Neural crest cell (in vitro differentiated cells): ENCODE measurements around the gene SRGAP3. TPM values are rescaled to one million over a fixed set of nuclear protein-coding genes. Genes with fewer than 3 reads are reported as not detected.

Experiments
- DNase-seq: peaks from one replicate; pipeline ENCODE4 v3.0.0; 2021; ENCODE audit warnings: low read depth, mixed read lengths, low spot score
- H3K27ac Mint-ChIP-seq: one replicate; pipeline ENCODE4 v1.8.0; 2021; ENCODE audit warnings: mild to moderate bottlenecking, mixed read lengths; ENCODE audit not compliant: unreplicated experiment
- H3K27me3 Mint-ChIP-seq: 2 replicates; pipeline ENCODE4 v1.8.0; 2021; ENCODE audit warnings: low read depth, mild to moderate bottlenecking, mixed read lengths
- H3K36me3 Mint-ChIP-seq: 2 replicates; pipeline ENCODE4 v1.8.0; 2021; ENCODE audit warnings: low read depth, mild to moderate bottlenecking, mixed read lengths
- H3K4me1 Mint-ChIP-seq: 2 replicates; pipeline ENCODE4 v1.8.0; 2021; ENCODE audit warnings: mixed read lengths
- H3K4me3 Mint-ChIP-seq: one replicate; pipeline ENCODE4 v1.8.0; 2021; ENCODE audit warnings: mild to moderate bottlenecking, mixed read lengths
- H3K9me3 Mint-ChIP-seq: 2 replicates; pipeline ENCODE4 v1.8.0; 2021; ENCODE audit warnings: mixed read lengths
- total RNA-seq: library from RNA; stranded (reverse); gene quantifications from 2 replicates; pipeline ENCODE4 v1.2.1, GENCODE V29; 2021
- TF ChIP-seq, protein P1 (sequence below): fragments of 200-600 bp; sonication (generic); conservative IDR thresholded peaks from 2 replicates; pipeline ENCODE4 v1.5.0; 2021; ENCODE audit warnings: antibody characterized with exemption, mild to moderate bottlenecking

Gene SRGAP3
- total RNA-seq, 1 donor from 2014 or later, result 58.4 TPM

DNA sequence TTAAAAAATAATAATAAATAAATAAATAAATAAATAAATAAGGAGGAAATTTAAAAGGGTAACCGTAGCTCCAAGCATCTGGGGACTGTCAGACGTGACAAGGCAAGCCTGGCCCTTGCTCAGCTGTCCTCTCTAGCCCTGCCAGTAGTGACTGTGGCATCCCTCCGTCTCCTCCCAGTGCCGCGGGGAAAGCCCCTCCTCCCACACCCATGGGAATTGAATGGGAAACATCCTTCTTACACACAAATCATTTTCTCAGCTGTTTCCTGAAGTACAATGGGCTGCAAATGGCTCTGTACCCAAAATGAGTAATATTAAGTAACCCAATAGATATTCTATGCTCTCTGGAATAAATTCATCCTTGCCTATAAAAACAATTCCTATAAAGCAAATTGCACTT is 184.6 kb downstream of the SRGAP3 start:
- peaks cover 11% of the 10 kb centered on the region for H3K4me1 Mint-ChIP-seq
- H3K27me3 Mint-ChIP-seq, result no peaks in the 10 kb centered on the region
- H3K36me3 Mint-ChIP-seq, result peaks cover 23% of the 10 kb centered on the region
- no peak for DNase-seq
- no peak overlapping the region for H3K27ac Mint-ChIP-seq
- TF ChIP-seq, protein P1, sequence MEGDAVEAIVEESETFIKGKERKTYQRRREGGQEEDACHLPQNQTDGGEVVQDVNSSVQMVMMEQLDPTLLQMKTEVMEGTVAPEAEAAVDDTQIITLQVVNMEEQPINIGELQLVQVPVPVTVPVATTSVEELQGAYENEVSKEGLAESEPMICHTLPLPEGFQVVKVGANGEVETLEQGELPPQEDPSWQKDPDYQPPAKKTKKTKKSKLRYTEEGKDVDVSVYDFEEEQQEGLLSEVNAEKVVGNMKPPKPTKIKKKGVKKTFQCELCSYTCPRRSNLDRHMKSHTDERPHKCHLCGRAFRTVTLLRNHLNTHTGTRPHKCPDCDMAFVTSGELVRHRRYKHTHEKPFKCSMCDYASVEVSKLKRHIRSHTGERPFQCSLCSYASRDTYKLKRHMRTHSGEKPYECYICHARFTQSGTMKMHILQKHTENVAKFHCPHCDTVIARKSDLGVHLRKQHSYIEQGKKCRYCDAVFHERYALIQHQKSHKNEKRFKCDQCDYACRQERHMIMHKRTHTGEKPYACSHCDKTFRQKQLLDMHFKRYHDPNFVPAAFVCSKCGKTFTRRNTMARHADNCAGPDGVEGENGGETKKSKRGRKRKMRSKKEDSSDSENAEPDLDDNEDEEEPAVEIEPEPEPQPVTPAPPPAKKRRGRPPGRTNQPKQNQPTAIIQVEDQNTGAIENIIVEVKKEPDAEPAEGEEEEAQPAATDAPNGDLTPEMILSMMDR, result no peak
- no peak overlapping the region for H3K4me3 Mint-ChIP-seq
- no peaks in the 10 kb centered on the region for H3K9me3 Mint-ChIP-seq

DNA sequence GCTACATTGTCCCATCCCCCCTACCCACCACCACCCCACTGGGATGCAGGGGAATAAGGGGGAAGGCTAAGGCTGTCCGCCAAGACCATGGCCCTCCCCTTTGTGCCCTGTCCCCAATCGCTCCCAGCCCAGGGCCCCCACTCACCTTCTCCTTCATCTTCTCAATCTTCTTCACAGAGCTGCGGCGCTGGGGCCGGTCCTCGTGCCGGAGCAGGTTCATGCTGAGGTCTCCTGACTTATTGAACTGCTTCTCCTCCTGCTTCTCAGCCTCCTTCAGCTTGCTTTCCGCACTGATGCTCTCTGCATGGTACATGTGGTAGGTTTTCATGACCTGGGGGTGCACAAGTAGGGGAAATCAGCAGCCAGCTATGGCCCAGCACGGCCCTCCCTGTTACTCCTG is 185.2 kb downstream of the SRGAP3 start:
- Mint-ChIP-seq H3K27ac (no peak overlapping the region), H3K27me3 (no peaks in the 10 kb centered on the region), H3K4me1 (peaks cover 11% of the 10 kb centered on the region), H3K36me3 (peaks cover 23% of the 10 kb centered on the region), H3K9me3 (no peaks in the 10 kb centered on the region), H3K4me3 (no peak overlapping the region)
- no peak for DNase-seq
- TF ChIP-seq, protein P1, result no peak

DNA sequence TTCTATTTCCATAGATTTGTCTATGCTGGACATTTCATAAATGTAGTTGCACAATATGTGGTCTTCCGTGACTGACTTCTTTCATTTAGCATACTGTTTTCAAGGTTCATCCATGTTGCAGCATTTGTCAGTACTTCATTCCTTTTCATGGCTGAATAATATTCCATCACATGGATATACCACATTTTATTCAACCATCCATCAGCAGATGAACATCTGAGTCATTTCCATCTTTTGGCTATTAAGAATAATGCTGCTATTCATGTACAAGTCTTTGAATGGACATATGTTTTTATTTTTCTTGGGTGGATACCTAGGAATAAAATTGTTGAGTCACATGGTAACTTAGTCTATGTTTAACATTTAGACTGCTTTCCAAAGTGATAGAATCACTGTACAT is 186.9 kb downstream of the SRGAP3 start:
- Mint-ChIP-seq H3K27ac (no peak overlapping the region), H3K4me1 (peaks cover 16% of the 10 kb centered on the region), H3K27me3 (no peaks in the 10 kb centered on the region), H3K4me3 (no peak overlapping the region), H3K9me3 (no peaks in the 10 kb centered on the region), H3K36me3 (peaks cover 28% of the 10 kb centered on the region)
- TF ChIP-seq, protein P1, result no peak
- DNase-seq, result no peak

DNA sequence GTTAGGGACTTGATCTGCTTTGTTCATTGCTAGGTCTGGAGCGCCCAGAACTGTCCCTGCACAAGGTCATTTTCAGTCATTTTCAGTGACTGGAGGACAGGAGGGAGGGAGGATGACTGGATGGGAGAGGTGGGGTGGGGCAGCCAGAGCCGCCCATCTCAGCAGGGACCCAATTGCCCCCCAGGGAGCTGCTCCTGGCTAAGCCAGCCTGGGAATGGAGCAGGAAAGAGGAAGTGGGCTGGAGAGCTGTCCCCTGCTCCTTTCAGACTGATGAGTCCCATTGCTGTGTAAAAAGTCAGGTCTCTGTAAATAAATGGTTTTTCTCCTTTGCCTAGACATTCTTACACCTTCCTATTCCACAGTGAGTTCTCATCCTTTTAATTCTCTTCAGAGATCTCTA is 187.8 kb downstream of the SRGAP3 start:
- Mint-ChIP-seq H3K27ac (no peak overlapping the region), H3K4me1 (peaks cover 24% of the 10 kb centered on the region), H3K9me3 (no peaks in the 10 kb centered on the region), H3K4me3 (no peak overlapping the region), H3K36me3 (peaks cover 28% of the 10 kb centered on the region), H3K27me3 (no peaks in the 10 kb centered on the region)
- no peak for DNase-seq
- TF ChIP-seq, protein P1, result no peak

DNA sequence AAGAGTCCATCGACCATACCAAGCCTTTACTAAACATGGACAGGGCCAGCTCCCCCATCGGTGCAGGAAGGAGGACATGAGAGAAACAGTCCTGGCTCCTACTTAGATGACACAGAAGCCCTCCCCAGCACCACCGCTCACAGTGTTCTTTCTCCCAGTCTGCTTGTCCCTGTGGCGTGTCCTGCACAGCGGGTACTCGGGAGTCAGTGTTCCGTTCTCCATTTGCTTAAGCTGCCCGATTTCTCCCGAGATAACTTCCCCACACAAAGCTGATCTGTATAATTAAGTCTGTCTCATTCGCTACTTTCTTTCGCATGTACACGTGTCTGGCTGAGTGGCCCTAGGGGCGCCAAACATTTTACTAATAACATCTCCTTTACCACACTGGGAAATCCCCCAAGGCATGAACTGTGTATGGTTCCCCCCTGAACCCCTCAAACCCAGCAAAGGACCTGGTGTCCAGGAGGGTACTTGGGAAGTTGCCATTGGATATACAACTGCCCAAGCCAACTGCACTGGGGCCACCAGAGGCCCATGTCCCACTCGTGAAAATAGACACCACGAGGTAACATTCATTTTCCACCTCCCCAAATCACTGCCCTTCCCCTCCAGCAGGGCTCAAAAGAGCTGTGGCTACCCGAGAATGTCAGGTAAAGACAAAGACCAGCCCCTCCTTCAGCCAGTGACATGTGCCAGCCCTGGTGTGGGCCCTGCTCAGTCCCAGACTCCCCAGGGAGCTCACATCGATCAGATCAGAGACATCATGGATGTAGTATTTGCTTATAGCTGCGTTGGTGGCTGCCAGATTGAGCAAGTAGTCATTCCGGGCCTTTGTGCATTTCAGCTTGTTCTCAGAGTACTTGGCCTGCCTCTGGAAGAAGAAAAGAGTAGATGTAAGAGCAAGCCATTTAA is 189.7 kb downstream of the SRGAP3 start:
- Mint-ChIP-seq H3K4me1 (peaks cover 25% of the 10 kb centered on the region), H3K4me3 (peak overlapping the region; percentile 6), H3K36me3 (peaks cover 40% of the 10 kb centered on the region), H3K27ac (peak overlapping the region; percentile 70), H3K27me3 (no peaks in the 10 kb centered on the region), H3K9me3 (no peaks in the 10 kb centered on the region)
- TF ChIP-seq, protein P1, result no peak
- no peak for DNase-seq
